ENCODE data around the gene CFAP73.

CFAP73 gene

DNA sequence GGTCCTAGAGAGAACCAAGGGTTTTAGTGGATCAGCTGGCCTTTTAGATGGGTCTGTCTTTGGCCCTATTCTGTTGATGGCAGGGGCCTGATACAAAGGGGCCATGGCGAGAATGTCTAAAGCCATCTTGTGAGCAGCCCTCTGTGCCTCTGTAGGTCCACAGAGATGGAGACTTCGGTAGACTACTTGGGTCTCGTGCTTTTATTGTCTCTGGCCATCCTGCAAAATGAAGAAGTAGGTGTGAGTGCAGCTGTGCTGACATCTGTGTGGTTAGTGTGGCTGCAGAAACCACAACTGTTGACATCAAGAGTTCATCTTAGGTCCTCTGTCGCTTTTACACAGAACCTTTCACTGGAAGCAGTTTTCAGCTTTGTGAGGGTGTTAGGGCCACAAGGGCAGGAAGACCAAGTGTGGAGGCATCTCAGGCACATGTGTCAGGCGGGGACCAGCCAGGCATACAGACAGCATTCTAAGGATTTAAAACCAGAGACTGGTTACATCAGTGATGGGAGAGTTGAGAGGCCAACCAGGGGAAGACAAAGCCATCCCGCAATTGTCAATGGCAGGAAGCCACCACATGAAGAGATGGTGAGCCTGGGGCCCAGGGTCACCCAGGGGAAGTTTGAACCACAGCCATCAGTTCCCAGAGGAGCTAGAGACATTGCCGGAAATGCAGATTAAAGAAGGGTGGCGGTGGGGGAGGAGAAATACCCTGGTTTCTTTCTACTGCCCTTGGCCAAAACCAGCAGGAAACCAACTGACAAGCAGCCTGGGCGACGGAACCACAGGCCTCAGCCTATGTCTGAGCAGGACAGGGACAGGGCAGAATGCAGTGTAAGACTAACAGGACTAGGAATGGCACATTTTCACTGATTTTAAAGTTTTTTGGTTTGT lies 58.8 kb downstream of the CFAP73 start:
- no peak overlapping the region for H3K4me3 ChIP-seq (ENCODE audit: control insufficient read depth, low read depth, low read length)
- TF ChIP-seq, protein P1, sequence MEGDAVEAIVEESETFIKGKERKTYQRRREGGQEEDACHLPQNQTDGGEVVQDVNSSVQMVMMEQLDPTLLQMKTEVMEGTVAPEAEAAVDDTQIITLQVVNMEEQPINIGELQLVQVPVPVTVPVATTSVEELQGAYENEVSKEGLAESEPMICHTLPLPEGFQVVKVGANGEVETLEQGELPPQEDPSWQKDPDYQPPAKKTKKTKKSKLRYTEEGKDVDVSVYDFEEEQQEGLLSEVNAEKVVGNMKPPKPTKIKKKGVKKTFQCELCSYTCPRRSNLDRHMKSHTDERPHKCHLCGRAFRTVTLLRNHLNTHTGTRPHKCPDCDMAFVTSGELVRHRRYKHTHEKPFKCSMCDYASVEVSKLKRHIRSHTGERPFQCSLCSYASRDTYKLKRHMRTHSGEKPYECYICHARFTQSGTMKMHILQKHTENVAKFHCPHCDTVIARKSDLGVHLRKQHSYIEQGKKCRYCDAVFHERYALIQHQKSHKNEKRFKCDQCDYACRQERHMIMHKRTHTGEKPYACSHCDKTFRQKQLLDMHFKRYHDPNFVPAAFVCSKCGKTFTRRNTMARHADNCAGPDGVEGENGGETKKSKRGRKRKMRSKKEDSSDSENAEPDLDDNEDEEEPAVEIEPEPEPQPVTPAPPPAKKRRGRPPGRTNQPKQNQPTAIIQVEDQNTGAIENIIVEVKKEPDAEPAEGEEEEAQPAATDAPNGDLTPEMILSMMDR (IDR thresholded peaks at IDR 0.05; ENCODE audit: control insufficient read depth, insufficient read depth, low read depth, low read length, missing control alignments): no peak
- no peak for DNase-seq (ENCODE audit: low read depth)

Data from AG09309 (cell line).